ENCODE measurements around the gene SLC38A9.
"Not testable (repeated sequence)": the region's sequence is repeated elsewhere in the genome, so short reads cannot be mapped to it uniquely, and the experiment has no call there.

The SLC38A9 gene

GRCh38 chr5:55712023-55712859 is at the start of gene SLC38A9:
SLC38A9 (minus strand) TSS chr5:55712324; CDS start chr5:55697958, 14,366 bp downstream.
- H3K27ac ChIP-seq (ENCODE audit: low read depth, low read length) = peak within 1 kb of the TSS; percentile 67
- H3K9me3 ChIP-seq (ENCODE audit: control insufficient read depth, insufficient read depth, low read length) = no peaks in the 10 kb centered on the region
- H3K9ac ChIP-seq (ENCODE audit: low read depth, low read length) = peak within 1 kb of the TSS; percentile 87
- H3K27me3 ChIP-seq (ENCODE audit: control insufficient read depth, insufficient read depth, low read length) = no peaks in the 10 kb centered on the region
- H3K4me3 ChIP-seq (ENCODE audit: low read depth, low read length) = peak within 1 kb of the TSS; percentile 93
- peaks cover 8% of the 10 kb centered on the region; the same call in 1 of the 2 replicates for H3K4me1 ChIP-seq (ENCODE audit: control insufficient read depth, insufficient read depth, low read length)
- peaks cover 18% of the 10 kb centered on the region for H3K36me3 ChIP-seq (ENCODE audit: control insufficient read depth, insufficient read depth, low read length)

GRCh38 chr5:55761721-55762120 is 49.6 kb upstream of the SLC38A9 start:
- H3K27me3 ChIP-seq (ENCODE audit: control insufficient read depth, insufficient read depth, low read length); H3K9ac ChIP-seq (ENCODE audit: low read depth, low read length); H3K4me1 ChIP-seq (ENCODE audit: control insufficient read depth, insufficient read depth, low read length): not testable (repeated sequence)

DNA sequence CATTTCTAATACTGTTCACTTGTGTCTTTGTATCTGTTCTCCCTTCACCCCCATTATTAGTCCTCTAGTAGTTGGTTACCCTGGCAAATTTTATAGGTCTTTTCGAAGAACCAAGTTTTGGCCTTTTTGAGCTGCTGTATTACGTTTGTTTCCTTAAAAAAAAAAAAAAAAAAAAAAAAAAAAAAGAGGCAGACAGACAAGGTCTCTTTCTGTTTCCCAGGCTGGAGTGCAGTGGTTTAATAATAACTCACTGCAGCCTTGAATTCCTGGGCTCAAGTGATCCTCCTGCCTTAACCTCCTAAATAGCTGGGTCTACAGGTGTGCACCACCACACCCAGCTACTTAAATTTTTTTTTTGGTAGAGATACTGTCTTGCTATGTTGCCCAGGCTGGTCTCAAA is 46.6 kb upstream of the SLC38A9 start:
- H3K4me3 ChIP-seq (ENCODE audit: low read depth, low read length) = no peak overlapping the region
- no peak overlapping the region for H3K9ac ChIP-seq (ENCODE audit: low read depth, low read length)
- no peak overlapping the region for H3K27ac ChIP-seq (ENCODE audit: low read depth, low read length)
- H3K9me3 ChIP-seq (ENCODE audit: control insufficient read depth, insufficient read depth, low read length) = no peaks in the 10 kb centered on the region
- no peaks in the 10 kb centered on the region for H3K27me3 ChIP-seq (ENCODE audit: control insufficient read depth, insufficient read depth, low read length)
- H3K4me1 ChIP-seq (ENCODE audit: control insufficient read depth, insufficient read depth, low read length) = no peaks in the 10 kb centered on the region
- no peaks in the 10 kb centered on the region for H3K36me3 ChIP-seq (ENCODE audit: control insufficient read depth, insufficient read depth, low read length)

More at GRCh38 chr5:55761721-55762120, 49.6 kb upstream of the SLC38A9 start:
- H3K9me3 ChIP-seq (ENCODE audit: control insufficient read depth, insufficient read depth, low read length); H3K4me3 ChIP-seq (ENCODE audit: low read depth, low read length); H3K27ac ChIP-seq (ENCODE audit: low read depth, low read length); H3K36me3 ChIP-seq (ENCODE audit: control insufficient read depth, insufficient read depth, low read length): not testable (repeated sequence)

DNA sequence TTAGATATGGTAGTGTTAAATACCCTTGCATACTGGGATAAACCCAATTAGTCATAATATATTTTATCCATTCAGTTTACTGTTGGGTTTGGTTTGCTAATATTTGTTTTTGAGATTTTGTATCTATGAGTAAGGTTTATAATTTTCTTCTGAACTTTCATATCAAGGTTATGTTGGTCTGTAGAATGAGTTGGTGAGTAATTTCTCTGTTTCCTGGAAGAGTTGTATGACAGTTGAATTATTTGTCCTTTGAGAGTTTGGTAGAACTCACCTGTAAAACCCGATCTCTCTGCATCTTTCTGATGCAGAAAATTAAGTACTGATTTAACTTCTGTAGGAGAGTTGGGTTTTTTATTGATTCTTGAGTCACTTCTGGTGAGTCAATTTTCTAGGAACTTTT is 46.1 kb upstream of the SLC38A9 start:
- Histone ChIP-seq H3K4me1 (ENCODE audit: control insufficient read depth, insufficient read depth, low read length) (no peaks in the 10 kb centered on the region), H3K9ac (ENCODE audit: low read depth, low read length) (no peak overlapping the region), H3K36me3 (ENCODE audit: control insufficient read depth, insufficient read depth, low read length) (no peaks in the 10 kb centered on the region), H3K27me3 (ENCODE audit: control insufficient read depth, insufficient read depth, low read length) (no peaks in the 10 kb centered on the region), H3K27ac (ENCODE audit: low read depth, low read length) (no peak overlapping the region), H3K4me3 (ENCODE audit: low read depth, low read length) (no peak overlapping the region), H3K9me3 (ENCODE audit: control insufficient read depth, insufficient read depth, low read length) (no peaks in the 10 kb centered on the region)

DNA sequence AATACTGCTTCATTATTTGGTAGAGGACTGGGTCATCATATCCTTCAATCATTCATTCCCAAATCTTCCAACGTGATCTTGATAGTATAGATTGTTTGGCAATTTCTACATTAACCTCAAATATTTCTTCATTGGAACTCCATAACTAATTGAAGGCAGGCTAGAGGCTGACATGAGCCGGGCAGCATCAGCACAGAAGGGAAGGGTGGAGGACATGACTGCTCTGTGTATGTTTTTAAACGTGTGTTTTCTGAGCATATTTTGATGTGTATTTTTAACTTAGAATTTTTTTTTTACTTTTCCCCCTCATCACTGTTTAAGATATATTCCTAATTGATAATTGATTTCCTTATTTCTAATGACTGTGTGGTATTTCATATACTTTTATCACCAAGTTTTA is 38.4 kb upstream of the SLC38A9 start:
- Histone ChIP-seq H3K9me3 (ENCODE audit: control insufficient read depth, insufficient read depth, low read length) (no peaks in the 10 kb centered on the region), H3K9ac (ENCODE audit: low read depth, low read length) (no peak overlapping the region), H3K4me3 (ENCODE audit: low read depth, low read length) (no peak overlapping the region), H3K36me3 (ENCODE audit: control insufficient read depth, insufficient read depth, low read length) (no peaks in the 10 kb centered on the region), H3K27ac (ENCODE audit: low read depth, low read length) (no peak overlapping the region), H3K4me1 (ENCODE audit: control insufficient read depth, insufficient read depth, low read length) (peaks cover 4% of the 10 kb centered on the region; the same call in 1 of the 2 replicates), H3K27me3 (ENCODE audit: control insufficient read depth, insufficient read depth, low read length) (no peaks in the 10 kb centered on the region)

DNA sequence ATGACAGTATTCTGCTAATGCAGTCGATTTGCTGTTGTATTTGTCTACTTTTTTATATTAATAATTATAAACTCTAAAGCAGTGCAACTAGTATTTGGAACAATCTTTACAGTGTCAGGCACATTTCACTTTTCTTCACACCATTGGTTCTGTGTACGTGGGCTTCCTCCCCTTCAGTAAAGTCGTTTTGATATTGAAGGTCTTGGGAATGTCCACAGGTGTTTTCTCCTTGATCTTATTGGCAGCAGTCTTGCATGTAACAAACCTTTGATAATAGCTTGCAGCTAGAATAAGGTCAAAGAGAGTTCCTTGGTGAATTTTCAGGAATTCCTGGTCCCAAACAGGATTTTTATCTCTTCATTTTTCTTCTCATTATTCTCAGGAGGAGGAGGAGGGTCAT is 37.9 kb upstream of the SLC38A9 start:
- no peak overlapping the region for H3K4me3 ChIP-seq (ENCODE audit: low read depth, low read length)
- H3K9ac ChIP-seq (ENCODE audit: low read depth, low read length) = no peak overlapping the region
- no peak overlapping the region for H3K27ac ChIP-seq (ENCODE audit: low read depth, low read length)
- H3K4me1 ChIP-seq (ENCODE audit: control insufficient read depth, insufficient read depth, low read length) = peaks cover 4% of the 10 kb centered on the region; the same call in 1 of the 2 replicates
- H3K9me3 ChIP-seq (ENCODE audit: control insufficient read depth, insufficient read depth, low read length) = no peaks in the 10 kb centered on the region
- H3K27me3 ChIP-seq (ENCODE audit: control insufficient read depth, insufficient read depth, low read length) = no peaks in the 10 kb centered on the region
- no peaks in the 10 kb centered on the region for H3K36me3 ChIP-seq (ENCODE audit: control insufficient read depth, insufficient read depth, low read length)

GRCh38 chr5:55749387-55749786 is 37.3 kb upstream of the SLC38A9 start:
- Histone ChIP-seq H3K9ac (ENCODE audit: low read depth, low read length) (no peak overlapping the region), H3K4me1 (ENCODE audit: control insufficient read depth, insufficient read depth, low read length) (peaks cover 4% of the 10 kb centered on the region; the same call in 1 of the 2 replicates), H3K9me3 (ENCODE audit: control insufficient read depth, insufficient read depth, low read length) (no peaks in the 10 kb centered on the region), H3K27me3 (ENCODE audit: control insufficient read depth, insufficient read depth, low read length) (no peaks in the 10 kb centered on the region), H3K4me3 (ENCODE audit: low read depth, low read length) (no peak overlapping the region), H3K36me3 (ENCODE audit: control insufficient read depth, insufficient read depth, low read length) (no peaks in the 10 kb centered on the region), H3K27ac (ENCODE audit: low read depth, low read length) (no peak overlapping the region)

GRCh38 chr5:55747778-55748318 is 35.7 kb upstream of the SLC38A9 start:
- Histone ChIP-seq H3K9me3 (ENCODE audit: control insufficient read depth, insufficient read depth, low read length) (no peaks in the 10 kb centered on the region), H3K4me3 (ENCODE audit: low read depth, low read length) (no peak overlapping the region), H3K36me3 (ENCODE audit: control insufficient read depth, insufficient read depth, low read length) (no peaks in the 10 kb centered on the region), H3K27me3 (ENCODE audit: control insufficient read depth, insufficient read depth, low read length) (no peaks in the 10 kb centered on the region), H3K27ac (ENCODE audit: low read depth, low read length) (no peak overlapping the region), H3K9ac (ENCODE audit: low read depth, low read length) (no peak overlapping the region), H3K4me1 (ENCODE audit: control insufficient read depth, insufficient read depth, low read length) (peaks cover 4% of the 10 kb centered on the region; the same call in 1 of the 2 replicates)

GRCh38 chr5:55742778-55743177 is 30.7 kb upstream of the SLC38A9 start:
- Histone ChIP-seq H3K27me3 (ENCODE audit: control insufficient read depth, insufficient read depth, low read length) (no peaks in the 10 kb centered on the region), H3K36me3 (ENCODE audit: control insufficient read depth, insufficient read depth, low read length) (no peaks in the 10 kb centered on the region), H3K4me3 (ENCODE audit: low read depth, low read length) (no peak overlapping the region), H3K4me1 (ENCODE audit: control insufficient read depth, insufficient read depth, low read length) (no peaks in the 10 kb centered on the region), H3K9me3 (ENCODE audit: control insufficient read depth, insufficient read depth, low read length) (no peaks in the 10 kb centered on the region), H3K27ac (ENCODE audit: low read depth, low read length) (no peak overlapping the region), H3K9ac (ENCODE audit: low read depth, low read length) (no peak overlapping the region)

- H3K9ac ChIP-seq (ENCODE audit: low read depth, low read length) = no peak within 1 kb of the TSS
- no peaks in the 10 kb centered on the region for H3K9me3 ChIP-seq (ENCODE audit: control insufficient read depth, insufficient read depth, low read length)
- no peak within 1 kb of the TSS for H3K4me3 ChIP-seq (ENCODE audit: low read depth, low read length)
- no peaks in the 10 kb centered on the region for H3K36me3 ChIP-seq (ENCODE audit: control insufficient read depth, insufficient read depth, low read length)
- no peak within 1 kb of the TSS for H3K27ac ChIP-seq (ENCODE audit: low read depth, low read length)
- H3K27me3 ChIP-seq (ENCODE audit: control insufficient read depth, insufficient read depth, low read length) = no peaks in the 10 kb centered on the region
- no peaks in the 10 kb centered on the region for H3K4me1 ChIP-seq (ENCODE audit: control insufficient read depth, insufficient read depth, low read length)
These were observed 25.7 kb upstream of the SLC38A9 start, which contains the start of gene DDX4 for GRCh38 chr5:55737793-55738192. DDX4 (plus strand) TSS chr5:55738061; CDS start chr5:55738964, 903 bp downstream.

DNA sequence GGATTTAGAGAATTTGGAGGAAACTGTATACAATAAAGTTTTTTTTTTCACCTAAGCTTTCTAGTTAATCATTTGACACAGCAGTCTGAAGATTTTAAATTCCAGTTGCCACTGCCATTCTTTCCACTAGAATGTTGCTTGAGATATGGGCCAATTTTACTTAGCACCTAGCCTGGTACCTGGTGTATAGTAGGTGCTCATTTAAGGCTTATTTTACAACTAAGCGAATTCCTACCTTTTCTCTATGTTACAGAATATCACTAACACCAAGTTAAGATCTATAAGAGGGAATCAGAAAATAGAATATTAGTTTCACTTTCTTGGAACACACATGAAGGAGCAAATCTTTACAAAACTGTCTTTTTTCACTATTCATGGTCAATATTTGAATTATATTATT is 22.5 kb upstream of the SLC38A9 start:
- Histone ChIP-seq H3K4me1 (ENCODE audit: control insufficient read depth, insufficient read depth, low read length) (no peaks in the 10 kb centered on the region), H3K27ac (ENCODE audit: low read depth, low read length) (no peak overlapping the region), H3K4me3 (ENCODE audit: low read depth, low read length) (no peak overlapping the region), H3K9ac (ENCODE audit: low read depth, low read length) (no peak overlapping the region), H3K9me3 (ENCODE audit: control insufficient read depth, insufficient read depth, low read length) (no peaks in the 10 kb centered on the region), H3K27me3 (ENCODE audit: control insufficient read depth, insufficient read depth, low read length) (no peaks in the 10 kb centered on the region), H3K36me3 (ENCODE audit: control insufficient read depth, insufficient read depth, low read length) (no peaks in the 10 kb centered on the region)
